SK-N-MC (cell line): Measurements from ENCODE around the gene ACOT4.

ENCODE experiments used
- DNase-seq: peaks from one replicate; pipeline ENCODE4 v3.0.0-alpha.2; 2011; ENCODE audit warnings: low read depth, low spot score
- H3K27ac ChIP-seq: fragments of 200-600 bp; sonication (generic); 2 replicates; pipeline ENCODE4 v1.5.1; 2016; ENCODE audit warnings: mixed run types
- H3K36me3 ChIP-seq: fragments of 200-600 bp; sonication (generic); 2 replicates; pipeline ENCODE4 v1.6.1; 2017; ENCODE audit warnings: antibody characterized with exemption, low read length, mixed read lengths; ENCODE audit not compliant: insufficient read depth
- H3K4me3 ChIP-seq: fragments of 200-600 bp; sonication (generic); 2 replicates; pipeline ENCODE4 v1.5.1; 2016
- H3K9ac ChIP-seq: fragments of 200-600 bp; sonication (generic); 2 replicates; pipeline ENCODE4 v1.8.0; 2017; ENCODE audit warnings: mixed run types, mixed read lengths; ENCODE audit not compliant: insufficient read length
- H3K9me3 ChIP-seq: fragments of 200-600 bp; sonication (generic); 2 replicates; pipeline ENCODE4 v1.6.1; 2017; ENCODE audit warnings: low read depth, mild to moderate bottlenecking, antibody characterized with exemption, low read length, moderate library complexity, mixed read lengths
- EZH2 ChIP-seq: fragments of 200-600 bp; sonication (generic); IDR thresholded peaks from one replicate; pipeline ENCODE4 v1.6.1; 2017; ENCODE audit warnings: antibody characterized with exemption
- FOXP2 ChIP-seq: optimal IDR thresholded peaks from 2 replicates; pipeline ENCODE3; 2011; ENCODE audit warnings: mild to moderate bottlenecking, moderate library complexity; ENCODE audit not compliant: insufficient read depth; ENCODE audit errors: extremely low read length, control extremely low read depth
- POLR2AphosphoS5 ChIP-seq: IDR thresholded peaks from 2 replicates; pipeline ENCODE4 v1.6.1; 2012; ENCODE audit warnings: mild to moderate bottlenecking, low read depth, low read length, borderline replicate concordance

Gene ACOT4

GRCh38 chr14:73645248-73645610 is 53.6 kb downstream of the ACOT4 start:
- Histone ChIP-seq H3K4me3 (peak overlapping the region; percentile 88), H3K9ac (peak overlapping the region; percentile 69), H3K9me3 (no peaks in the 10 kb centered on the region), H3K27ac (no peak overlapping the region), H3K36me3 (no peaks in the 10 kb centered on the region)
- DNase-seq: no peak
- TF ChIP-seq EZH2: no peak
- no peak for TF ChIP-seq POLR2AphosphoS5
- no peak for TF ChIP-seq FOXP2
